GM23338 (cell line): Measurements from ENCODE around the gene WASF2. TPM values are rescaled to one million over a fixed set of nuclear protein-coding genes. Genes with fewer than 3 reads are reported as not detected.

Experiments used
- ATAC-seq: fragments of 200-7000 bp; cut with Tn5 transposase; 3 replicates; pipeline ENCODE4 v1.9.1; 2020
- DNase-seq: peaks from one replicate; pipeline ENCODE4 v3.0.0-alpha.2; 2015; ENCODE audit warnings: low spot score
- H2AFZ ChIP-seq: fragments of 200-600 bp; sonication (generic); 2 replicates; pipeline ENCODE4 v1.8.0; 2016; ENCODE audit warnings: antibody characterized with exemption, mild to moderate bottlenecking, moderate library complexity
- H3F3A ChIP-seq: fragments of 200-600 bp; sonication (generic); replicated peaks from 2 replicates; pipeline ENCODE4 v1.8.0; 2017; ENCODE audit warnings: antibody characterized with exemption, mixed run types, low read depth
- H3K27ac ChIP-seq: fragments of 200-600 bp; sonication (generic); 2 replicates; pipeline ENCODE4 v1.6.1; 2016; ENCODE audit warnings: low read depth
- H3K27me3 ChIP-seq: fragments of 200-600 bp; sonication (generic); 2 replicates; pipeline ENCODE4 v1.8.0; 2016; ENCODE audit warnings: mild to moderate bottlenecking, mixed run types, moderate library complexity; ENCODE audit not compliant: insufficient read depth
- H3K36me3 ChIP-seq: fragments of 200-600 bp; sonication (generic); 2 replicates; pipeline ENCODE4 v1.8.0; 2016; ENCODE audit warnings: mild to moderate bottlenecking; ENCODE audit not compliant: insufficient read depth
- H3K4me1 ChIP-seq: fragments of 200-600 bp; sonication (generic); 2 replicates; pipeline ENCODE4 v1.8.0; 2016; ENCODE audit warnings: mild to moderate bottlenecking, moderate library complexity; ENCODE audit not compliant: insufficient read depth
- H3K4me2 ChIP-seq: fragments of 200-600 bp; sonication (generic); 2 replicates; pipeline ENCODE4 v1.7.1; 2017; ENCODE audit warnings: mixed run types
- H3K4me3 ChIP-seq: fragments of 200-600 bp; sonication (generic); 2 replicates; pipeline ENCODE4 v1.6.1; 2016; ENCODE audit warnings: mixed run types
- H3K79me2 ChIP-seq: fragments of 200-600 bp; sonication (generic); replicated peaks from 2 replicates; pipeline ENCODE4 v1.8.0; 2017; ENCODE audit warnings: mild to moderate bottlenecking; ENCODE audit not compliant: insufficient read depth
- H3K9me2 ChIP-seq: fragments of 200-600 bp; sonication (generic); 2 replicates; pipeline ENCODE4 v1.8.0; 2017; ENCODE audit not compliant: insufficient read depth
- H4K20me1 ChIP-seq: fragments of 200-600 bp; sonication (generic); replicated peaks from 2 replicates; pipeline ENCODE4 v1.8.0; 2017; ENCODE audit warnings: mild to moderate bottlenecking; ENCODE audit not compliant: insufficient read depth
- H3K27ac Mint-ChIP-seq: 2 replicates; pipeline ENCODE4 v1.8.0; 2020; ENCODE audit warnings: inconsistent platforms, mild to moderate bottlenecking, moderate library complexity, mixed read lengths
- H3K27me3 Mint-ChIP-seq: 3 replicates; pipeline ENCODE4 v1.8.0; 2022; ENCODE audit warnings: low read depth, mild to moderate bottlenecking, moderate library complexity, mixed read lengths, inconsistent platforms; ENCODE audit not compliant: insufficient read depth, poor library complexity
- H3K36me3 Mint-ChIP-seq: 3 replicates; pipeline ENCODE4 v1.8.0; 2021; ENCODE audit warnings: low read depth, mild to moderate bottlenecking, inconsistent platforms, moderate library complexity, mixed read lengths
- H3K4me1 Mint-ChIP-seq: 3 replicates; pipeline ENCODE4 v1.8.0; 2020; ENCODE audit warnings: mild to moderate bottlenecking, inconsistent platforms, mixed read lengths
- H3K4me3 Mint-ChIP-seq: 3 replicates; pipeline ENCODE4 v1.8.0; 2021; ENCODE audit warnings: moderate library complexity, mild to moderate bottlenecking, inconsistent platforms, mixed read lengths
- H3K9me3 Mint-ChIP-seq: 3 replicates; pipeline ENCODE4 v1.8.0; 2020; ENCODE audit warnings: moderate library complexity, mild to moderate bottlenecking, inconsistent platforms, mixed read lengths
- NANOG ChIP-seq: IDR thresholded peaks from 2 replicates; pipeline ENCODE4 v1.6.1; 2016; ENCODE audit warnings: antibody characterized with exemption, borderline replicate concordance
- STAT1 ChIP-seq: IDR thresholded peaks from one replicate; pipeline ENCODE4 v1.6.1; 2016; ENCODE audit warnings: antibody characterized with exemption; ENCODE audit not compliant: unreplicated experiment
- ZNF114 ChIP-seq: fragments of 250-450 bp; sonication (Bioruptor Pico); IDR thresholded peaks from 2 replicates; pipeline ENCODE4 v1.5.0; 2020; ENCODE audit warnings: mild to moderate bottlenecking, moderate library complexity
- polyA plus RNA-seq: library from polyadenylated mRNA; unstranded; fragments of >200 nt; fragmentation: Nextera tagmentation; extraction: Ambion mirVana; gene quantifications from 2 replicates; pipeline ENCODE4 v1.2.1, GENCODE V29; 2016
- total RNA-seq: library from RNA; depleted of rRNA; stranded (reverse); fragments of >200 nt; shearing (Covaris generic); gene quantifications from 2 replicates; pipeline ENCODE4 v1.2.3, GENCODE V29; 2014
- TF ChIP-seq, protein P1 (sequence below): fragments of 250-450 bp; sonication (Bioruptor Pico); IDR thresholded peaks from 2 replicates; pipeline ENCODE4 v1.5.0; 2020; ENCODE audit warnings: mild to moderate bottlenecking, moderate library complexity
- TF ChIP-seq, protein P2 (sequence below), 2 experiments: fragments of 200-600 bp in 1 of 2; sonication (generic) in 1 of 2; conservative IDR thresholded peaks; 2 replicates each; pipeline versions ENCODE4 v1.5.1 to v1.6.1; 2016 to 2017; ENCODE audit warnings: antibody characterized with exemption in 2 of 2, low read depth in 2 of 2, mild to moderate bottlenecking in 2 of 2, moderate library complexity in 1 of 2
- TF ChIP-seq, protein P3 (sequence below): IDR thresholded peaks from one replicate; pipeline ENCODE4 v1.6.1; 2018; ENCODE audit warnings: antibody characterized with exemption; ENCODE audit not compliant: unreplicated experiment
- TF ChIP-seq, protein P4 (sequence below): IDR thresholded peaks from 2 replicates; pipeline ENCODE4 v1.6.1; 2016; ENCODE audit warnings: antibody characterized with exemption

The WASF2 gene
- total and polyA plus RNA-seq, 2 experiments from 2014 or later: 40.9 to 95.6 TPM

DNA sequence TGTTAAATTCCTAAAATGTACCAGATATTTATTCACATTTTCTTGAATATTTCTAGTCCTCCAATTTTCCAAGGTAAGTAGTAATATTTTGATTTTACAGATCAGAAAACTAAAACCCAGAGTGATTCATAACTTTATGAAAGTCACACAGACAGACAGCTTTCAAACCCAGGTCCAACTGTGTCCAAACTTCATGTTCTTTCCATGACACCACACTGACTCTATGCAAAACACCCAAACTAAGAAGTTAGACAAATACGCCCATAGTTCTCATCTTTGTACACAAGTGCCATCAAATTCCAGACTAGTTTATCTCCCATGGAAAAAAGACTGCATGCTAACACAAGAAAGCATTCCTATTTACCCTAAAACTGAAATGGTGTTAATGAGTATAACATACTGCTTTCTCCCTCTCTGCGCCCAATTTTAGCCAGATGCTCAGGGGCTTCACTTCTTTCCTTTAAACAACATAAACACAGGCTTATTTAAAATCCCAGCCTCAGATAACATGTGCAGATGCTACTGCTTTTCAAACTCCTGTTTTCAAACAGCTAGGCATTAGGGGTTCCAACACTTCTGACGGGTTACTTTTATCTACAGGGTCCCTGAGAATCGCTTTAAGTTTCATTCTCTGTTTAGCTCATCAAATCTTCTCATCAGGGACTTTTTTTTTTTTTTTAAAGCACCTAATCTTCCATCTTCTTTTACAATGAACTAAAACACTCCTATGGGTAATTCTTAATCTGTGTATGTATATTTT lies 44.6 kb downstream of the WASF2 start (continued):
- TF ChIP-seq, protein P1, sequence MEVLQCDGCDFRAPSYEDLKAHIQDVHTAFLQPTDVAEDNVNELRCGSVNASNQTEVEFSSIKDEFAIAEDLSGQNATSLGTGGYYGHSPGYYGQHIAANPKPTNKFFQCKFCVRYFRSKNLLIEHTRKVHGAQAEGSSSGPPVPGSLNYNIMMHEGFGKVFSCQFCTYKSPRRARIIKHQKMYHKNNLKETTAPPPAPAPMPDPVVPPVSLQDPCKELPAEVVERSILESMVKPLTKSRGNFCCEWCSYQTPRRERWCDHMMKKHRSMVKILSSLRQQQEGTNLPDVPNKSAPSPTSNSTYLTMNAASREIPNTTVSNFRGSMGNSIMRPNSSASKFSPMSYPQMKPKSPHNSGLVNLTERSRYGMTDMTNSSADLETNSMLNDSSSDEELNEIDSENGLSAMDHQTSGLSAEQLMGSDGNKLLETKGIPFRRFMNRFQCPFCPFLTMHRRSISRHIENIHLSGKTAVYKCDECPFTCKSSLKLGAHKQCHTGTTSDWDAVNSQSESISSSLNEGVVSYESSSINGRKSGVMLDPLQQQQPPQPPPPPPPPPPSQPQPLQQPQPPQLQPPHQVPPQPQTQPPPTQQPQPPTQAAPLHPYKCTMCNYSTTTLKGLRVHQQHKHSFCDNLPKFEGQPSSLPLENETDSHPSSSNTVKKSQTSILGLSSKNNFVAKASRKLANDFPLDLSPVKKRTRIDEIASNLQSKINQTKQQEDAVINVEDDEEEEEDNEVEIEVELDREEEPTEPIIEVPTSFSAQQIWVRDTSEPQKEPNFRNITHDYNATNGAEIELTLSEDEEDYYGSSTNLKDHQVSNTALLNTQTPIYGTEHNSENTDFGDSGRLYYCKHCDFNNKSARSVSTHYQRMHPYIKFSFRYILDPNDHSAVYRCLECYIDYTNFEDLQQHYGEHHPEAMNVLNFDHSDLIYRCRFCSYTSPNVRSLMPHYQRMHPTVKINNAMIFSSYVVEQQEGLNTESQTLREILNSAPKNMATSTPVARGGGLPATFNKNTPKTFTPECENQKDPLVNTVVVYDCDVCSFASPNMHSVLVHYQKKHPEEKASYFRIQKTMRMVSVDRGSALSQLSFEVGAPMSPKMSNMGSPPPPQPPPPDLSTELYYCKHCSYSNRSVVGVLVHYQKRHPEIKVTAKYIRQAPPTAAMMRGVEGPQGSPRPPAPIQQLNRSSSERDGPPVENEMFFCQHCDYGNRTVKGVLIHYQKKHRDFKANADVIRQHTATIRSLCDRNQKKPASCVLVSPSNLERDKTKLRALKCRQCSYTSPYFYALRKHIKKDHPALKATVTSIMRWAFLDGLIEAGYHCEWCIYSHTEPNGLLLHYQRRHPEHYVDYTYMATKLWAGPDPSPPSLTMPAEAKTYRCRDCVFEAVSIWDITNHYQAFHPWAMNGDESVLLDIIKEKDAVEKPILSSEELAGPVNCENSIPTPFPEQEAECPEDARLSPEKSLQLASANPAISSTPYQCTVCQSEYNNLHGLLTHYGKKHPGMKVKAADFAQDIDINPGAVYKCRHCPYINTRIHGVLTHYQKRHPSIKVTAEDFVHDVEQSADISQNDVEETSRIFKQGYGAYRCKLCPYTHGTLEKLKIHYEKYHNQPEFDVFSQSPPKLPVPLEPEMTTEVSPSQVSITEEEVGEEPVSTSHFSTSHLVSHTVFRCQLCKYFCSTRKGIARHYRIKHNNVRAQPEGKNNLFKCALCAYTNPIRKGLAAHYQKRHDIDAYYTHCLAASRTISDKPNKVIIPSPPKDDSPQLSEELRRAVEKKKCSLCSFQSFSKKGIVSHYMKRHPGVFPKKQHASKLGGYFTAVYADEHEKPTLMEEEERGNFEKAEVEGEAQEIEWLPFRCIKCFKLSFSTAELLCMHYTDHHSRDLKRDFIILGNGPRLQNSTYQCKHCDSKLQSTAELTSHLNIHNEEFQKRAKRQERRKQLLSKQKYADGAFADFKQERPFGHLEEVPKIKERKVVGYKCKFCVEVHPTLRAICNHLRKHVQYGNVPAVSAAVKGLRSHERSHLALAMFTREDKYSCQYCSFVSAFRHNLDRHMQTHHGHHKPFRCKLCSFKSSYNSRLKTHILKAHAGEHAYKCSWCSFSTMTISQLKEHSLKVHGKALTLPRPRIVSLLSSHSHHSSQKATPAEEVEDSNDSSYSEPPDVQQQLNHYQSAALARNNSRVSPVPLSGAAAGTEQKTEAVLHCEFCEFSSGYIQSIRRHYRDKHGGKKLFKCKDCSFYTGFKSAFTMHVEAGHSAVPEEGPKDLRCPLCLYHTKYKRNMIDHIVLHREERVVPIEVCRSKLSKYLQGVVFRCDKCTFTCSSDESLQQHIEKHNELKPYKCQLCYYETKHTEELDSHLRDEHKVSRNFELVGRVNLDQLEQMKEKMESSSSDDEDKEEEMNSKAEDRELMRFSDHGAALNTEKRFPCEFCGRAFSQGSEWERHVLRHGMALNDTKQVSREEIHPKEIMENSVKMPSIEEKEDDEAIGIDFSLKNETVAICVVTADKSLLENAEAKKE: no peak

DNA sequence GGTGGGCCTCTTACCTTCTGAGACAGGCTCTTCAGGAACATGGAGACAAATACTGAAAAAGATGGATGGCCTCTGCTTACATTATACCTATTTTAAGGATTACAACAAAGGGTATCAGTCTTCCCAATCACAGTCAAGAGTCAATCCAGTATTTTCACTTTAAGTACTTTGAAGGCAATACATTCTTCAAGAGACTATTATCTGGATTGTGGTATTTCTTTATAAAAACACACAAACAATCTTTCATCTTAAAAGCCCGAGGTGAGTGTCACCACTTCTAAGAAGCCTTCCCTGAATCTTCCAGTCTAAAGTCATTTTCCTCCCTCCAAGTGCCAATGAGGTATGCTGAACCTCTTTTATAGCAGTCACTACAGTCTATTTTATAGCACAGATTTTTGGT lies 45.3 kb downstream of the WASF2 start:
- ATAC-seq (no peak), DNase-seq (no peak)
- Mint-ChIP-seq H3K4me1 (peaks cover 21% of the 10 kb centered on the region), H3K36me3 (0 out of 3 replicates have a peak, but pooled peaks cover 3% of the 10 kb centered on the region), H3K27ac (no peak overlapping the region), H3K4me3 (no peak overlapping the region), H3K9me3 (no peaks in the 10 kb centered on the region), H3K27me3 (peaks cover 4% of the 10 kb centered on the region)
- H3K9me2 ChIP-seq: no peaks in the 10 kb centered on the region
- H3K4me3 ChIP-seq: no peak overlapping the region
- peaks cover 16% of the 10 kb centered on the region; the same call in 1 of the 2 replicates for H4K20me1 ChIP-seq
- H3K27me3 ChIP-seq: no peaks in the 10 kb centered on the region
- H2AFZ ChIP-seq: no peak overlapping the region
- H3K36me3 ChIP-seq: no peaks in the 10 kb centered on the region
- no peak overlapping the region for H3K4me2 ChIP-seq
- H3K4me1 ChIP-seq: peaks cover 6% of the 10 kb centered on the region; the same call in 1 of the 2 replicates
- 0 out of 2 replicates have a peak, but pooled peaks cover 7% of the 10 kb centered on the region for H3F3A ChIP-seq
- peaks cover 42% of the 10 kb centered on the region for H3K79me2 ChIP-seq
- H3K27ac ChIP-seq: peak overlapping the region; percentile 8; the same call in 1 of the 2 replicates
- TF ChIP-seq NANOG: no peak
- TF ChIP-seq, protein P2, sequence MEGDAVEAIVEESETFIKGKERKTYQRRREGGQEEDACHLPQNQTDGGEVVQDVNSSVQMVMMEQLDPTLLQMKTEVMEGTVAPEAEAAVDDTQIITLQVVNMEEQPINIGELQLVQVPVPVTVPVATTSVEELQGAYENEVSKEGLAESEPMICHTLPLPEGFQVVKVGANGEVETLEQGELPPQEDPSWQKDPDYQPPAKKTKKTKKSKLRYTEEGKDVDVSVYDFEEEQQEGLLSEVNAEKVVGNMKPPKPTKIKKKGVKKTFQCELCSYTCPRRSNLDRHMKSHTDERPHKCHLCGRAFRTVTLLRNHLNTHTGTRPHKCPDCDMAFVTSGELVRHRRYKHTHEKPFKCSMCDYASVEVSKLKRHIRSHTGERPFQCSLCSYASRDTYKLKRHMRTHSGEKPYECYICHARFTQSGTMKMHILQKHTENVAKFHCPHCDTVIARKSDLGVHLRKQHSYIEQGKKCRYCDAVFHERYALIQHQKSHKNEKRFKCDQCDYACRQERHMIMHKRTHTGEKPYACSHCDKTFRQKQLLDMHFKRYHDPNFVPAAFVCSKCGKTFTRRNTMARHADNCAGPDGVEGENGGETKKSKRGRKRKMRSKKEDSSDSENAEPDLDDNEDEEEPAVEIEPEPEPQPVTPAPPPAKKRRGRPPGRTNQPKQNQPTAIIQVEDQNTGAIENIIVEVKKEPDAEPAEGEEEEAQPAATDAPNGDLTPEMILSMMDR (conservative IDR thresholded peaks at IDR 0.05; ENCODE audit: low read depth in 2 of 2): no peak
- no peak for TF ChIP-seq ZNF114 (CRISPR knock-in tag)
- TF ChIP-seq, protein P3, sequence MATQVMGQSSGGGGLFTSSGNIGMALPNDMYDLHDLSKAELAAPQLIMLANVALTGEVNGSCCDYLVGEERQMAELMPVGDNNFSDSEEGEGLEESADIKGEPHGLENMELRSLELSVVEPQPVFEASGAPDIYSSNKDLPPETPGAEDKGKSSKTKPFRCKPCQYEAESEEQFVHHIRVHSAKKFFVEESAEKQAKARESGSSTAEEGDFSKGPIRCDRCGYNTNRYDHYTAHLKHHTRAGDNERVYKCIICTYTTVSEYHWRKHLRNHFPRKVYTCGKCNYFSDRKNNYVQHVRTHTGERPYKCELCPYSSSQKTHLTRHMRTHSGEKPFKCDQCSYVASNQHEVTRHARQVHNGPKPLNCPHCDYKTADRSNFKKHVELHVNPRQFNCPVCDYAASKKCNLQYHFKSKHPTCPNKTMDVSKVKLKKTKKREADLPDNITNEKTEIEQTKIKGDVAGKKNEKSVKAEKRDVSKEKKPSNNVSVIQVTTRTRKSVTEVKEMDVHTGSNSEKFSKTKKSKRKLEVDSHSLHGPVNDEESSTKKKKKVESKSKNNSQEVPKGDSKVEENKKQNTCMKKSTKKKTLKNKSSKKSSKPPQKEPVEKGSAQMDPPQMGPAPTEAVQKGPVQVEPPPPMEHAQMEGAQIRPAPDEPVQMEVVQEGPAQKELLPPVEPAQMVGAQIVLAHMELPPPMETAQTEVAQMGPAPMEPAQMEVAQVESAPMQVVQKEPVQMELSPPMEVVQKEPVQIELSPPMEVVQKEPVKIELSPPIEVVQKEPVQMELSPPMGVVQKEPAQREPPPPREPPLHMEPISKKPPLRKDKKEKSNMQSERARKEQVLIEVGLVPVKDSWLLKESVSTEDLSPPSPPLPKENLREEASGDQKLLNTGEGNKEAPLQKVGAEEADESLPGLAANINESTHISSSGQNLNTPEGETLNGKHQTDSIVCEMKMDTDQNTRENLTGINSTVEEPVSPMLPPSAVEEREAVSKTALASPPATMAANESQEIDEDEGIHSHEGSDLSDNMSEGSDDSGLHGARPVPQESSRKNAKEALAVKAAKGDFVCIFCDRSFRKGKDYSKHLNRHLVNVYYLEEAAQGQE: no peak
- TF ChIP-seq STAT1: no peak
- TF ChIP-seq, protein P4, sequence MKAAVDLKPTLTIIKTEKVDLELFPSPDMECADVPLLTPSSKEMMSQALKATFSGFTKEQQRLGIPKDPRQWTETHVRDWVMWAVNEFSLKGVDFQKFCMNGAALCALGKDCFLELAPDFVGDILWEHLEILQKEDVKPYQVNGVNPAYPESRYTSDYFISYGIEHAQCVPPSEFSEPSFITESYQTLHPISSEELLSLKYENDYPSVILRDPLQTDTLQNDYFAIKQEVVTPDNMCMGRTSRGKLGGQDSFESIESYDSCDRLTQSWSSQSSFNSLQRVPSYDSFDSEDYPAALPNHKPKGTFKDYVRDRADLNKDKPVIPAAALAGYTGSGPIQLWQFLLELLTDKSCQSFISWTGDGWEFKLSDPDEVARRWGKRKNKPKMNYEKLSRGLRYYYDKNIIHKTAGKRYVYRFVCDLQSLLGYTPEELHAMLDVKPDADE: no peak
